ENCODE data around the gene VPS13D. TPM values are rescaled to one million over a fixed set of nuclear protein-coding genes. Genes with fewer than 3 reads are reported as not detected.

VPS13D gene
- total and polyA plus RNA-seq, 2 experiments from 2014 or later: 10.7 to 34.9 TPM

GRCh38 chr1:12424087-12424529 lies 194.3 kb downstream of the VPS13D start (continued):
- TF ChIP-seq REST (IDR thresholded peaks at IDR 0.05; ENCODE audit: unreplicated experiment): no peak
- no peak for TF ChIP-seq ETS1 (IDR thresholded peaks at IDR 0.05)
- TF ChIP-seq ZNF114 (CRISPR knock-in tag; IDR thresholded peaks at IDR 0.05): no peak
- no peak for TF ChIP-seq EZH2 (IDR thresholded peaks at IDR 0.05; ENCODE audit: low read depth, unreplicated experiment)

- no peak overlapping the region for H2AFZ ChIP-seq
- ATAC-seq: no peak
- TF ChIP-seq CTCF (conservative IDR thresholded peaks at IDR 0.05; ENCODE audit: low read depth in 2 of 2) (no peak), NANOG (IDR thresholded peaks at IDR 0.05; ENCODE audit: borderline replicate concordance) (no peak), CREB1 (CRISPR knock-in tag; IDR thresholded peaks at IDR 0.05; ENCODE audit: low read depth) (no peak), JUNB (IDR thresholded peaks at IDR 0.05; ENCODE audit: unreplicated experiment) (no peak), REST (IDR thresholded peaks at IDR 0.05; ENCODE audit: unreplicated experiment) (no peak), POLR2AphosphoS5 (IDR thresholded peaks at IDR 0.05; ENCODE audit: low read depth) (no peak), ETS1 (IDR thresholded peaks at IDR 0.05) (no peak), STAT1 (IDR thresholded peaks at IDR 0.05; ENCODE audit: unreplicated experiment) (no peak), EZH2 (IDR thresholded peaks at IDR 0.05; ENCODE audit: low read depth, unreplicated experiment) (no peak), ZNF114 (CRISPR knock-in tag; IDR thresholded peaks at IDR 0.05) (no peak), ZNF331 (CRISPR knock-in tag; IDR thresholded peaks at IDR 0.05; ENCODE audit: low read depth) (no peak), EZH2phosphoT487 (IDR thresholded peaks at IDR 0.05; ENCODE audit: unreplicated experiment) (no peak)
Observed at GRCh38 chr1:12424793-12425192, 195.0 kb downstream of the VPS13D start.

More at GRCh38 chr1:12424793-12425192, 195.0 kb downstream of the VPS13D start:
- Histone ChIP-seq H3K9me2 (ENCODE audit: insufficient read depth) (no peaks in the 10 kb centered on the region), H3K36me3 (ENCODE audit: insufficient read depth) (no peaks in the 10 kb centered on the region), H3F3A (replicated peaks; ENCODE audit: low read depth) (no peaks in the 10 kb centered on the region), H3K4me1 (ENCODE audit: insufficient read depth) (peaks cover 8% of the 10 kb centered on the region), H3K4me2 (no peak overlapping the region), H4K20me1 (replicated peaks; ENCODE audit: insufficient read depth) (no peaks in the 10 kb centered on the region), H3K4me3 (no peak overlapping the region), H3K27me3 (ENCODE audit: insufficient read depth) (no peaks in the 10 kb centered on the region), H3K79me2 (replicated peaks; ENCODE audit: insufficient read depth) (no peaks in the 10 kb centered on the region), H3K27ac (ENCODE audit: low read depth) (no peak overlapping the region)
- 0 out of 3 replicates have a peak, but pooled peaks cover 7% of the 10 kb centered on the region for H3K4me1 Mint-ChIP-seq
- no peaks in the 10 kb centered on the region for H3K27me3 Mint-ChIP-seq (ENCODE audit: insufficient read depth, low read depth, poor library complexity)
- no peak for DNase-seq (ENCODE audit: low spot score)
- no peaks in the 10 kb centered on the region for H3K9me3 Mint-ChIP-seq
- H3K4me3 Mint-ChIP-seq: no peak overlapping the region
- no peaks in the 10 kb centered on the region for H3K36me3 Mint-ChIP-seq (ENCODE audit: low read depth)
- no peak overlapping the region for H3K27ac Mint-ChIP-seq

Measured in GM23338 (cell line).